CD1c-positive myeloid dendritic cell (primary cell): ENCODE results near the gene KCTD17.

Experiments
- DNase-seq: peaks from one replicate; pipeline ENCODE4 v3.0.0-alpha.2; 2016; ENCODE audit errors: extremely low spot score

KCTD17 gene

GRCh38 chr22:37021041-37021440 is 30.5 kb upstream of the KCTD17 start:
- DNase-seq: no peak

GRCh38 chr22:37021710-37022482 is 29.6 kb upstream of the KCTD17 start:
- peak; percentile 71 for DNase-seq

- DNase-seq: no peak
Observed at GRCh38 chr22:37022483-37023337, 28.8 kb upstream of the KCTD17 start.

- DNase-seq: no peak
Observed at GRCh38 chr22:37023743-37024338, 27.7 kb upstream of the KCTD17 start.

- DNase-seq: no peak
Observed at GRCh38 chr22:37024339-37025157, 27.0 kb upstream of the KCTD17 start.

GRCh38 chr22:37025500-37026070 is 26.0 kb upstream of the KCTD17 start:
- DNase-seq: no peak

GRCh38 chr22:37026325-37026724 is 25.2 kb upstream of the KCTD17 start:
- DNase-seq: no peak

GRCh38 chr22:37027556-37027955 is 24.0 kb upstream of the KCTD17 start:
- no peak for DNase-seq

- no peak for DNase-seq
Observed at GRCh38 chr22:37028692-37029674, 22.6 kb upstream of the KCTD17 start.

- no peak for DNase-seq
Observed at GRCh38 chr22:37030560-37031281, 20.8 kb upstream of the KCTD17 start.

GRCh38 chr22:37032134-37032534 is 19.4 kb upstream of the KCTD17 start:
- DNase-seq: no peak

GRCh38 chr22:37032535-37033460 is 18.7 kb upstream of the KCTD17 start:
- DNase-seq: no peak

GRCh38 chr22:37033605-37034430 is 17.7 kb upstream of the KCTD17 start:
- DNase-seq: no peak

- no peak for DNase-seq
Observed at GRCh38 chr22:37036655-37037377, 14.7 kb upstream of the KCTD17 start.

GRCh38 chr22:37037669-37038068 is 13.9 kb upstream of the KCTD17 start:
- no peak for DNase-seq

- no peak for DNase-seq
Observed at GRCh38 chr22:37039466-37039865, 12.1 kb upstream of the KCTD17 start.
